ENCODE data around the gene SP7. TPM values are rescaled to one million over a fixed set of nuclear protein-coding genes. Genes with fewer than 3 reads are reported as not detected.
A peak's percentile ranks its signal among the peaks of the same experiment; 100 is the strongest.
"Not testable (repeated sequence)": the region's sequence is repeated elsewhere in the genome, so short reads cannot be mapped to it uniquely, and the experiment has no call there.

Gene SP7
- not detected in 2 replicates for total RNA-seq (2014; rRNA removed; shearing (Covaris generic))
- 0.07 TPM in 1 of 2 replicates, not detected in the other for polyA plus RNA-seq (2015; cell fraction: cytosol; rRNA removed)
- 0.11 TPM in 1 of 2 replicates, not detected in the other for polyA plus RNA-seq (2015; cell fraction: nucleus; rRNA removed)

- in situ Hi-C loops (cut with HindIII; ENCODE audit: low pct_unique_long_range_greater_than_20kb, low sequenced_read_pairs) = no loop called here
Observed at GRCh38 chr12:53336181-53336681, at the start of gene SP7. SP7 (minus strand) TSS chr12:53336354; CDS start chr12:53335646, 708 bp downstream.

GRCh38 chr12:53383258-53383657 lies 47.1 kb upstream of the SP7 start:
- no peak for DNase-seq (ENCODE audit: low read depth, low spot score)
- in situ Hi-C loops (cut with HindIII; ENCODE audit: low pct_unique_long_range_greater_than_20kb, low sequenced_read_pairs) = no loop called here

More at GRCh38 chr12:53336181-53336681, at the start of gene SP7:
- DNase-seq (ENCODE audit: low read depth, low spot score) = no peak

GRCh38 chr12:53381731-53382630 lies 45.8 kb upstream of the SP7 start:
- peak; percentile 86 for DNase-seq (ENCODE audit: low read depth, low spot score)
- in situ Hi-C loops (cut with HindIII; ENCODE audit: low pct_unique_long_range_greater_than_20kb, low sequenced_read_pairs) = no loop called here

DNA sequence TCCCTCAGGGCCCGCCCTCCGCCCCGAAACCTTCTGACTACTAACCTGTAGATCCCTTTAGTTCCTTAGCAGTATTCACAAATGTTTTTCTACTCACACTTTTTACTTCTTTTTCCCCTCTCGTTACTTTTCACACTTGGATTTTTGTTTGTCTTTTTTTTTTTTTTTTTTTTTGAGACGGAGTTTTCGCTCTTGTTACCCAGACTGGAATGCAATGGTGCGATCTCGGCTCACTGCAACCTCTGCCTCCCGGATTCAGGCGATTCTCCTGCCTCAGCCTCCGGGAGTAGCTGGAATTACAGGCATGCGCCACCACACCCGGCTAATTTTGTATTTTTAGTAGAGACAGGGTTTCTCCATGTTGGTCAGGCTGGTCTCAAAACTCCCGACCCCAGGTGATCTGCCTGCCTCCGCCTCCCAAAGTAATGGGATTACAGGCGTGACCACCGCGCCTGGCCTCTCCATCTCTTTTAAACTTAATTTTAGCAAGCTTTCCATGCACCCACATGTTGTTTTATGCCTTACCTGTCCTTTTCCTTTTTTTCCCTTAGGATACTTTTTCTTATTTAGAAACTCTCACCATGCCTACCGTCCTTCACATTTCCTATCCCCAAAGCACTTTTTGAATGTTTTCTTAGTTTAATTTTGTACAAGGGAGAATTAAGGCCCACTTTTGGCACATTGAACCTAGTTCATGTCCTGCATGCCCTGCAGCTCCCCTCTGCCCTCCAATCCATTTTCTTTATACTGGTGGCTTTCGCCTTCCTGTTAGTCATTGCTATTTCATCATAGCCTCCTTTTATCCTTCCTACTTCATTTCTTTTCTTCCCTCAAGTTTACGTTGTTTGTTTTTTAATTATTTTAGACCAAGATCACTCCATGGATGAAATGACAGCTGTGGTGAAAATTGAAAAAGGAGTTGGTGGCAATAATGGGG lies 44.9 kb upstream of the SP7 start:
- DNase-seq (ENCODE audit: low read depth, low spot score) = no peak
- in situ Hi-C loops (cut with HindIII; ENCODE audit: low pct_unique_long_range_greater_than_20kb, low sequenced_read_pairs) = no loop called here

DNA sequence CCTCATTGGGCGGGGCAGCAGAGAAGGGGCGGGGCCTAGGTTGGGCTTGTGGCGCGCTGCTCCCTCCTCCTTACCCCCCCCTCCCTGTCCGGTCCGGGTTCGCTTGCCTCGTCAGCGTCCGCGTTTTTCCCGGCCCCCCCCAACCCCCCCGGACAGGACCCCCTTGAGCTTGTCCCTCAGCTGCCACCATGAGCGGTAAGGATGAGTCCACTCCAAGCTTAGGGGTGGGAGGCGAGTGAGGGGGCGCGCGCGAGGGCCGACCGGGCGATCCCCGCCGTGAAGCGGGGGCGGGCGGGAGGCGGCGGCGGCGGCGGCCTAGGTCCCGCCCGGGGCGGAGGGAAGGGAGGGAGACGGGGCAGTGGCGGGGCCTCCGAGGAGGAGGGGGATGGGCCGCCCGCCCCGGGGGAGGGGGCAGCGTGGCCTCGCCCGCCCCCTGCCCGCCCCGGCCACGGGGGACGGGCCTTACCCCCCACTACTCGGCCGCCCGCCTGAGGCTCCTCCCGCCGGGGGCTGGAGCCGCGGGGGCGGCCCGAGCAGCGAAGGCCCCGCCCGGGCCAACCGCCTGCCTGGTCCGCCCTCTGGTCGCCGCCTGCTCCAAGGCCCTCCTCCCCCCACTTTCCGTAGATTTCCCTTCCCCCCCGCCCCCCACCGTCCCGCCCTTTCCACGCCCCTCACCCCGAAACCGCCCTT lies 44.1 kb upstream of the SP7 start, which contains the start of gene SP1:
TSS of gene SP1 (plus strand) at position 73 of the 690 bp plus-strand sequence. CDS start at position 189, 116 bp downstream.
- DNase-seq (ENCODE audit: low read depth, low spot score) = peak; percentile 90
- in situ Hi-C loops (cut with HindIII; ENCODE audit: low pct_unique_long_range_greater_than_20kb, low sequenced_read_pairs) = no loop called here

DNA sequence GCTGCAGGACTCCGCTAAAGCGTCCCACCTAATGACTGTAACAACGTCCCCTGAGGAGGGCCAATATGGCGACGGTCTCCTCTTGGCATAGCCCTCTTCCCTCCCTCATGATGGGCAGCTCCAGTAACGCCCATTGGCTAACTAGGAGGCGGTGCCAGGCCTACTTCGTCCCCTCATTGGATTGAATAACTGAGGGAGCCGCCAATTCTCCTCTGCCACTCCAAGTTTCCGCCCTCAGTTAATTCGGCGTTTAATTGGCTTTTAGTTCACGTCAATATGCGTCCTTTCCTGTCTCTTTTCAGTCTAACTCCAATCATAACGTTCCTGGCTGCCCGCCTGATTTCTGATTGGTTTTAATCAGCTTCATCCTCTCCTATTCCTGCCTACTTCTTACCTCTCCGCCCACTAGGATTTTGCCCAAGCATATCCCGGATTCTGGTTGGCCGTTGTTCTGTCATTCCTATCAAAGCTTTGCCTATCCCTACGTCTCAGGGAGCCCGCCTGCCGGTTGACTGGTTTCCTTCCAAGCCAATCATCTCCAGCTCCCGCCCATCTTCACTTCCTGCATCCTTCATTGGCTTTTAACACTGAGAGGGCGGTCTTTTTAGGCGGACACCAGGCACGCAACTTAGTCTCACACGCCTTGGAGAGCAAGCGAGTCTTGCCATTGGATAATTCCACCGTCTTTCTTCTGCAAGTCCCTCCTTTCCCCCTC lies 43.4 kb upstream of the SP7 start:
- in situ Hi-C loops (cut with HindIII; ENCODE audit: low pct_unique_long_range_greater_than_20kb, low sequenced_read_pairs) = no loop called here

GRCh38 chr12:53378724-53379388 lies 42.7 kb upstream of the SP7 start:
- peak; percentile 38 for DNase-seq (ENCODE audit: low read depth, low spot score)
- in situ Hi-C loops (cut with HindIII; ENCODE audit: low pct_unique_long_range_greater_than_20kb, low sequenced_read_pairs) = no loop called here

More for the DNA sequence above, 43.4 kb upstream of the SP7 start:
- DNase-seq (ENCODE audit: low read depth, low spot score) = peak; percentile 100

GRCh38 chr12:53378222-53378621 lies 42.1 kb upstream of the SP7 start:
- in situ Hi-C loops (cut with HindIII; ENCODE audit: low pct_unique_long_range_greater_than_20kb, low sequenced_read_pairs) = no loop called here
- DNase-seq (ENCODE audit: low read depth, low spot score) = no peak

GRCh38 chr12:53376747-53377146 lies 40.6 kb upstream of the SP7 start:
- no peak for DNase-seq (ENCODE audit: low read depth, low spot score)
- in situ Hi-C loops (cut with HindIII; ENCODE audit: low pct_unique_long_range_greater_than_20kb, low sequenced_read_pairs) = no loop called here

DNA sequence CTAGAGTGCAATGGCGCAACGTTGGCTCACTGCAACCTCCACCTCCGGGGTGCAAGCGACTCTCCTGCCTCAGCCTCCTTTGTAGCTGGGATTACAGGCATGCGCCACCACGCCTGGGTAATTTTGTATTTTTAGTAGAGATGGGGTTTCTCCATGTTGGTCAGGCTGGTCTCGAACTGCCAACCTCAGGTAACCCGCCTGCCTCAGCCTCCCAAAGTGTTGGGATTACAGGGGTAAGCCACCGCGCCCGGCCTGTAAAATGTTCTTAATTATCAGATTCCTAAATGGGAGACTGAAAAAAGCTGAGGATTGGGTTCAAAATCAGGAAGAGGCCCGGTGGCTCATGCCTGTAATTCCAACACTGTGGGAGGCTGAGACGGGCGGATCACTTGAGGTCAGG lies 38.1 kb upstream of the SP7 start:
- in situ Hi-C loops (cut with HindIII; ENCODE audit: low pct_unique_long_range_greater_than_20kb, low sequenced_read_pairs); DNase-seq (ENCODE audit: low read depth, low spot score): not testable (repeated sequence)

- DNase-seq (ENCODE audit: low read depth, low spot score); in situ Hi-C loops (cut with HindIII; ENCODE audit: low pct_unique_long_range_greater_than_20kb, low sequenced_read_pairs): not testable (repeated sequence)
Observed at GRCh38 chr12:53373554-53374133, 37.5 kb upstream of the SP7 start.

- in situ Hi-C loops (cut with HindIII; ENCODE audit: low pct_unique_long_range_greater_than_20kb, low sequenced_read_pairs) = no loop called here
- no peak for DNase-seq (ENCODE audit: low read depth, low spot score)
Observed at GRCh38 chr12:53365245-53365904, 29.2 kb upstream of the SP7 start.

DNA sequence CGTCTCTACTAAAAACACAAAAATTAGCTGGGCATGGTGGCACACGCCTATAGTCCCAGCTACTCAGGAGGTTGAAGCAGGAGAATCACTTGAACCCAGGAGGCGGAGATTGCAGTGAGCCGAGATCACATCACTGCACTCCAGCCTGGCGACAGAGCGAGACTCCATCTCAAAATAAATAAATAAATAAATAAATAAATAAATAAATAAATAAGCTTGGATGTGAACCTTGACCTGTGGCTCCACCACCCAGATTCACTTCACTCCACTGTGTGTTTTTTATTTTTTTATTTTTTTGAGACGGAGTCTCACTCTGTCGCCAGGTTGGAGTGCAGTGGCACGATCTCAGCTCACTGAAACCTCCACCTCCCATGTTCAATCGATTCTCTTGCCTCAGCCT lies 25.5 kb upstream of the SP7 start:
- in situ Hi-C loops (cut with HindIII; ENCODE audit: low pct_unique_long_range_greater_than_20kb, low sequenced_read_pairs) = not testable (repeated sequence)

GRCh38 chr12:53358836-53359419 lies 22.8 kb upstream of the SP7 start:
- in situ Hi-C loops (cut with HindIII; ENCODE audit: low pct_unique_long_range_greater_than_20kb, low sequenced_read_pairs) = no loop called here
- peak; percentile 30 for DNase-seq (ENCODE audit: low read depth, low spot score)

More for the DNA sequence above, 25.5 kb upstream of the SP7 start:
- DNase-seq (ENCODE audit: low read depth, low spot score) = not testable (repeated sequence)

GRCh38 chr12:53355121-53355520 lies 19.0 kb upstream of the SP7 start:
- DNase-seq (ENCODE audit: low read depth, low spot score) = no peak
- in situ Hi-C loops (cut with HindIII; ENCODE audit: low pct_unique_long_range_greater_than_20kb, low sequenced_read_pairs) = no loop called here

Data from SK-MEL-5 (cell line).